Measurements from ENCODE around the gene CDC42BPG. TPM values are rescaled to one million over a fixed set of nuclear protein-coding genes. Genes with fewer than 3 reads are reported as not detected.
A peak's percentile ranks its signal among the peaks of the same experiment; 100 is the strongest.

CDC42BPG gene
- total and polyA plus RNA-seq, 9 of the 15 experiments (the other 6 are each of a cell fraction or from before 2014, with no cell fraction given): 0.04 to 8.8 (median 2.1) TPM

GRCh38 chr11:64844330-64845128 lies at the start of gene CDC42BPG (continued):
- TF ChIP-seq RERE (CRISPR knock-in tag; IDR thresholded peaks at IDR 0.05; ENCODE audit: borderline replicate concordance) (no peak), TBP (optimal IDR thresholded peaks at IDR 0.05; ENCODE audit: low read depth, low read length) (peak; percentile 14), ZFP36 (IDR thresholded peaks at IDR 0.05; ENCODE audit: low read depth, low read length, partially characterized antibody) (no peak), RFX7 (CRISPR knock-in tag; IDR thresholded peaks at IDR 0.05) (no peak), CBX2 (IDR thresholded peaks at IDR 0.05; ENCODE audit: insufficient read depth, low read length, poor library complexity, severe bottlenecking) (no peak), XRCC3 (IDR thresholded peaks at IDR 0.05) (no peak), ZBTB34 (CRISPR knock-in tag; IDR thresholded peaks at IDR 0.05) (no peak), KDM1A (IDR thresholded peaks at IDR 0.05) (no peak), CHD1 (IDR thresholded peaks at IDR 0.05; ENCODE audit: low read length) (peak; percentile 83), TRIM24 (IDR thresholded peaks at IDR 0.05) (no peak), CBX1 (IDR thresholded peaks at IDR 0.05; ENCODE audit: low read depth) (no peak), NONO (IDR thresholded peaks at IDR 0.05; ENCODE audit: low read depth in 2 of 2, low read length in 1 of 2) (peak in 1 of 2 experiments; percentile 85; a peak in 2 of 4 replicates), HDAC1 (IDR thresholded peaks at IDR 0.05) (no peak; a peak in 1 of 4 replicates), XRCC4 (IDR thresholded peaks at IDR 0.05; ENCODE audit: extremely low read depth, insufficient read depth, insufficient read length) (no peak), TFAP4 (CRISPR knock-in tag; IDR thresholded peaks at IDR 0.05; ENCODE audit: borderline replicate concordance) (peak; percentile 57), RBBP5 (IDR thresholded peaks at IDR 0.05; ENCODE audit: borderline replicate concordance, insufficient read depth, low read length, poor library complexity, severe bottlenecking) (peak; percentile 49), TAF15 (IDR thresholded peaks at IDR 0.05; ENCODE audit: low read depth, low read length) (no peak), ZNF175 (CRISPR knock-in tag; IDR thresholded peaks at IDR 0.05; ENCODE audit: low read depth) (no peak)

Measured in K562 (cell line).